GM18520 (cell line): ENCODE measurements around the gene DIMT1.

Experiments used
- ATAC-seq: cut with Tn5 transposase; IDR thresholded peaks from one replicate; pipeline ENCODE4 v1.9.1; 2021; ENCODE audit not compliant: unreplicated experiment

The DIMT1 gene

GRCh38 chr5:62371409-62371808 is 32.3 kb downstream of the DIMT1 start:
- no peak for ATAC-seq

DNA sequence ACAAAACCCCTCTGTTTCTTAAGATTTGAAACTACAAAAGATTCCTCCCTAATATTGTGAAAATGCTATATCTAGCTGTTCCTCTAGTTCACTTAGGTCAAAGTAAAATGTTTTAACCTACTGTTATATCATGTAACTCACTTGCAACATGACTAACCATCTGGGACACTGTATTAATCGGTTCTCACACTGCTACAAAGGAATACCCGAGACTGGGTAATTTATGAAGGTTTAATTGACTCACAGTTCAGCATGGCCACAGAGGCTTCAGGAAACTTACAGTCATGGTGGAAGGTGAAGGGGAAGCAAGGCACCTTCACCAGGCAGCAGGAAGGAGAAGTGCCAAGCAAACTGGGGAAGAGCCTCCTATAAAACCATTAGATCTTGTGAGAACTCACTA is 34.7 kb downstream of the DIMT1 start:
- no peak for ATAC-seq

DNA sequence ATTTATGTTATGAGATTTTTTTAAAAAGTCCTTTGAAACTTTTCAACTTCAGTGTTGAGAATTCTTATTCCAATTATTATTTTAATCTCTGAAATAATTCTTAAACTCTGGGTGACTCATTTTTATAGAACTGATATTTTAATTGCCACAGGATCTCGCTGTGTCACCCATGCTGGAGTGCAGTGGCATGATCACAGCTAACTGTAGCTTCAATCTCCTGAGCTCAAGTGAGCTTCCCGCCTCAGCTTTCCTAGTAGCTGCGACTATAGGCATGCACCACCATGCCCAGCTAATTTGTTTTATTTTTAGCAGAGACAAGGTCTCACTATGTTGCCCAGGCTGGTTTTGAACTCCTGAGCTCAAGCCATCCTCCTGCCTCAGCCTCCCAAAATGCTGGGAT is 41.0 kb downstream of the DIMT1 start:
- no peak for ATAC-seq

GRCh38 chr5:62354028-62354874 is 49.5 kb downstream of the DIMT1 start:
- peak; percentile 91 for ATAC-seq

- no peak for ATAC-seq
These were observed 54.8 kb downstream of the DIMT1 start for GRCh38 chr5:62348723-62349481.

- ATAC-seq = no peak
These were observed 55.8 kb downstream of the DIMT1 start for GRCh38 chr5:62347928-62348327.

DNA sequence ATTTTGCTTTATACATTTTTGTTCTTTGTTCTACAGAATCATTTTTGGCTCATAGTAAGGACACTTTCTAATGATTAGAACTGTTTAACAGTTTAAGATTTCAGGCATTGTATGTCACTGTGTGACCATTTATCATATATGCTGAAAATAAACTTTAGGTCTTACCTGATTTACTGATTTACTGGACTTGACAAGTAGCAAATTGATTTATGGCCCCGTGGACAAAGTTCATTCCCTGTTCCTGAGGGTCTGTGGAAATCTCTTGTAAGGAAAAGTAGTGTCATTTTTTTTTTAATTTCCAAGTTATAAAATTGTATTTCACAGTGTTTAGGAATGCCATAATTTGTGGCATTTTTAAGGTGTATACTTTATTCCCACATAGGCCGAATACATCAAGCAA is 57.0 kb downstream of the DIMT1 start:
- ATAC-seq = no peak

DNA sequence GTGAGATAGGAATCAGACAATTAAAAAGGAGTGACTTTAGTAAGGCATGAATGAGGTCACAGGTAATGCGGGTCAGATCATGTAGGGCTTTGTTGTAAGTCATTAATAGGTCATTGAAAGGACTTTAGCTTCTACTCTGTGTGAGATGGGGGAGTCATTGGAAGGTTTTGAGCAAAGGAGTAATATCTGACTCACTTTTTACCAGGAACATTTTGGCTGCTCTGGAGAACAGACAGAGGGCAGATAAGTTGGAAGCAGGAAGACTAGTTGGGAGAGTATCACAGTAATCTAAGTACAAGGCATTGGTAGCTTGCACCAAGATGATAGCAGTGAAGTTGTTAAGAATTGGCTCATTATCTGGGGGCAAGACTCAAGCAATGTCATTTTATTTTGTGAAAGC is 60.3 kb downstream of the DIMT1 start:
- no peak for ATAC-seq

DNA sequence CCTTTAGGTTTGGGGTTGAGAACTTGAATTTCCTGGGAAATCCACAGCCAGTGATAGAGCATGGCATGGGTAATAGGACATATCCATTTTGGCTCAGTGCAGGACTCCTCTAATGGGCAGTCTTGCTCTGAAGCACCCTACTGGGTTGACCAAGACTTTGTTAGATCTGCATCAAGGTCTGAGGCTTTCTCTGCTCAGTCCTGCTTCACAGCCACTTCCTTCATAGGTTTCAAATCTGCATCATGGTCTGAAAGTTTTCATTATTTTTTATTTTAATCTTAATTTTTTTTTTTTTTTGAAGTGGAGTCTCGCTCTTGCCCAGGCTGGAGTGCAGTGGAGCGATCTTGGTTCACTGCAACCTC is 61.2 kb downstream of the DIMT1 start:
- no peak for ATAC-seq

DNA sequence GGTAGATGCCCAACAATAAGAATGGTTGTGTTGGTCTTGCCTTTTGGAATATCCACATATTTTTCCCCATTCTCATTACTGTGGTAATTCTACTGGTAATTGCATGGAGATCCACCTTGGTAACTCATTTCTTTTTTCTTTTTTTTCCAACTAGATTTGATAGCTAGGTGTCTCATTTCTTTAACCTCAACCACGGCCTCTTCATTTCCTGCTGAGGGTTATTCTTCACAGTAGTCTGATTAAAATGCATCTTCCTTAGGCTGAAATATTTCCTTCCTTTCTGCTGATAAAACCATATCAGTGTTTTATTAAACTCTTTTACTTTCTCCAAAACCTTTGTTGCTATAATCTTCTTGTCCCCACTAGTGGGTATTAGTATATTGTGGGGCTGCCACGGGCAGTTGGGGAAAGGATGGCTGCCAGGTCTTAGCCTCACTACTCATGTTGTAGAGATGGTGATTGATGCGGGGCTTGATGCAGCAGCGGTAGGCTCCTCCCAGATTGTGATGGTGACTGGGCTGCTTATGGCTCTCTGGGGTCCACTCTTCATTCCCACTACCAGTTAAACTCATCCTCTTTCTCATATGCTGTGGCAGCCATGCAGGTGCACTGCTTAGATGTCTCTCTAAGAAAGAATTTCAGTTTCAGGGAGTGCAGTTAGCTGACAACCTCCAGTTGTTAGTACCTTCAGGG is 61.8 kb downstream of the DIMT1 start:
- no peak for ATAC-seq

DNA sequence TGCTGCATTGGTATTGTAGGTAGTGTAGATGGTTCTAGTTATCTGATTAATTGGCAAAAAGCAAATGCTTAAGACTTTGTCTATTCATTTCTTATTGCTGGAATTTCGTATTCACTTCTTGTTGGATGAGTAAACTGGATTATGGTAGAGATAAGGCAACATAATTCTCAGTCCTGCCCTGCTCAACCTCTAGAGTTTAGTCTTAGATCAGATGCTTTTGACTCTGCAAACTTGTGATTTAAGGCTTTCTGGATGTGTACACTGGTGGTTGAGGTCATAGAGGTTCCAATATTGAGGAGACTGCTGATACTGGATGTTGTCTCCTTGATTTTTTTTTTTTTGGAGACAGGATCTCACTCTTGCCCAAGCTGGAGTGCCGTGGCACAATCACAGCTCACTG is 62.7 kb downstream of the DIMT1 start:
- no peak for ATAC-seq

- ATAC-seq = no peak
These were observed 63.3 kb downstream of the DIMT1 start for GRCh38 chr5:62340392-62340791.
